Tibial nerve (tissue), 4 donors: ENCODE data around the gene BDKRB2. TPM values are rescaled to one million over a fixed set of nuclear protein-coding genes. Genes with fewer than 3 reads are reported as not detected.

Experiments used
- DNase-seq, 2 donors: peaks; one replicate each; pipeline ENCODE4 v3.0.0-alpha.2; 2019; ENCODE audit warnings: low spot score in 2 of 2
- H3K27ac ChIP-seq, 4 donors: fragments of 200-600 bp; sonication (generic) in 3 of 4; one replicate each; pipeline ENCODE4 v1.5.1; 2017 to 2019; ENCODE audit warnings: mild to moderate bottlenecking in 1 of 4
- H3K27me3 ChIP-seq, 2 donors: fragments of 200-600 bp; sonication (generic) in 1 of 2; one replicate each; pipeline versions ENCODE4 v1.5.1 to v1.6.0; 2017 to 2019
- H3K36me3 ChIP-seq, 3 donors: fragments of 200-600 bp; sonication (generic); one replicate each; pipeline ENCODE4 v1.5.1; 2018 to 2019
- H3K4me1 ChIP-seq, 4 donors: fragments of 200-600 bp; sonication (generic) in 3 of 4; one replicate each; pipeline ENCODE4 v1.5.1; 2017 to 2019
- H3K4me3 ChIP-seq, 4 donors: fragments of 200-600 bp; sonication (generic) in 3 of 4; one replicate each; pipeline ENCODE4 v1.5.1; 2017 to 2019; ENCODE audit warnings: mild to moderate bottlenecking in 1 of 4, moderate library complexity in 1 of 4
- H3K9me3 ChIP-seq, 4 donors: fragments of 200-600 bp; sonication (generic) in 3 of 4; one replicate each; pipeline ENCODE4 v1.5.1; 2017 to 2019
- EP300 ChIP-seq, 2 donors: sonication (generic); formaldehyde crosslinking; IDR thresholded peaks; one replicate each; pipeline ENCODE4 v1.6.1; 2017; ENCODE audit warnings: antibody characterized with exemption in 2 of 2, mild to moderate bottlenecking in 1 of 2
- POLR2A ChIP-seq, 2 donors: fragments of 450-650 bp; IDR thresholded peaks; one replicate each; pipeline ENCODE4 v1.6.1; 2017; ENCODE audit warnings: antibody characterized with exemption in 2 of 2, mild to moderate bottlenecking in 2 of 2, moderate library complexity in 2 of 2
- WGBS, 2 donors: methylation state at CpG; one replicate each; pipeline ENCODE4 v1.1.5; 2018; 5-methylcytosine and 5-hydroxymethylcytosine counted together
- total RNA-seq, 4 donors: library from RNA; depleted of rRNA; stranded (reverse); fragments of >200 nt; gene quantifications; one replicate each; pipeline ENCODE4 v1.1.0, GENCODE V29; 2016
- TF ChIP-seq, protein P1 (sequence below), 5 experiments: fragments of 200-600 bp in 3 of 5; fragments of 450-650 bp in 2 of 5; sonication (generic) in 3 of 5; IDR thresholded peaks; one replicate each; pipeline ENCODE4 v1.5.1; 2016 to 2019; ENCODE audit warnings: antibody characterized with exemption in 5 of 5, mild to moderate bottlenecking in 3 of 5, moderate library complexity in 2 of 5

BDKRB2 gene
- total RNA-seq, 4 donors from 2014 or later, result 10.5 to 26.8 (median 18.4) TPM

DNA sequence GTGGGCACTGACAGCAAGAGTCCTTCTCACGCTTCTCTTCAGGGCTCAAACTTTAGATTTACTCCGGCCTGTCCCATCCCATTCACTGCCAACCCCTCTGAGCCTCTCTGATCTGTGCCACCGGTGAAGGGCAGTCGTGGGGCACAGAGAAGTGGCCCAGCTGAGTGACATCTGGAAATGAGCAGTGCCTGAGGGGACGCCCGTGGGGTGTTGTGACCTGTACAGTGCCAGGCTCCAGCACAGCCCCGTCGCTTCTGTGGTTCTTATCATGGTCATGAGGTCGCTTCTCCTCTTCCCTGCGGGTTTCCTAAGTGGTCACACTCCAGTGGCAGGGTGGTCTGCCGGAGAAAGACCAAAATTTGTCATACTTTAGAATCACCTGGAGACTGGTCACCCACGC, 4.1 kb downstream of the BDKRB2 start:
- DNase-seq, result no peak
- Histone ChIP-seq H3K36me3 (peaks cover 0 to 16% (median 0%) of the 10 kb centered on the region in 3 donors), H3K27ac (no peak overlapping the region), H3K27me3 (peaks cover 0 to 9% of the 10 kb centered on the region in 2 donors), H3K4me1 (peaks cover 0 to 33% (median 4%) of the 10 kb centered on the region in 4 donors), H3K4me3 (no peak overlapping the region), H3K9me3 (peaks cover 0 to 24% (median 0%) of the 10 kb centered on the region in 4 donors)
- 86% methylated on average over 12 of the region's 12 CpGs for WGBS, 2 donors
- TF ChIP-seq POLR2A (IDR thresholded peaks at IDR 0.05), result no peak
- TF ChIP-seq, protein P1, sequence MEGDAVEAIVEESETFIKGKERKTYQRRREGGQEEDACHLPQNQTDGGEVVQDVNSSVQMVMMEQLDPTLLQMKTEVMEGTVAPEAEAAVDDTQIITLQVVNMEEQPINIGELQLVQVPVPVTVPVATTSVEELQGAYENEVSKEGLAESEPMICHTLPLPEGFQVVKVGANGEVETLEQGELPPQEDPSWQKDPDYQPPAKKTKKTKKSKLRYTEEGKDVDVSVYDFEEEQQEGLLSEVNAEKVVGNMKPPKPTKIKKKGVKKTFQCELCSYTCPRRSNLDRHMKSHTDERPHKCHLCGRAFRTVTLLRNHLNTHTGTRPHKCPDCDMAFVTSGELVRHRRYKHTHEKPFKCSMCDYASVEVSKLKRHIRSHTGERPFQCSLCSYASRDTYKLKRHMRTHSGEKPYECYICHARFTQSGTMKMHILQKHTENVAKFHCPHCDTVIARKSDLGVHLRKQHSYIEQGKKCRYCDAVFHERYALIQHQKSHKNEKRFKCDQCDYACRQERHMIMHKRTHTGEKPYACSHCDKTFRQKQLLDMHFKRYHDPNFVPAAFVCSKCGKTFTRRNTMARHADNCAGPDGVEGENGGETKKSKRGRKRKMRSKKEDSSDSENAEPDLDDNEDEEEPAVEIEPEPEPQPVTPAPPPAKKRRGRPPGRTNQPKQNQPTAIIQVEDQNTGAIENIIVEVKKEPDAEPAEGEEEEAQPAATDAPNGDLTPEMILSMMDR (IDR thresholded peaks at IDR 0.05), result no peak
- no peak for TF ChIP-seq EP300 (IDR thresholded peaks at IDR 0.05)

DNA sequence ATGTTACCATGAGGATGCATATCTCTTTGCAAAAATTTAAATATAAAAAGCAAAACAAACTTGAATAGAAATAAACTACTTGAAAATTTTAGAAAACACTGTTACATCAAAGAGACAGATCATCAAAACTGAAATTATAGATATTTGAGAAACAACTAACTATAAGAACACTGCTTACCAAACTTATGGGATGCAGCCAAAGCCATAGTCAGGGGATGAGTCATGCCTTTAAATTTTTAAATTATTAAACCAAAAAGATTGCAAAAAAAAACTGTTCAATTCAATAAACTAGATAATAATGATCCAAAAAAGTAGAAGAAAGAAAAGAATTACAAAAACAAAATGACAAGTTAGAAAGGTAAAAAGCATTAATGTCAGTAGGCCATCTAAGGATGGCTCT, 7.5 kb downstream of the BDKRB2 start:
- H3K27ac ChIP-seq, result no peak overlapping the region
- no peaks in the 10 kb centered on the region for H3K27me3 ChIP-seq
- H3K36me3 ChIP-seq, result peaks cover 0 to 16% (median 0%) of the 10 kb centered on the region in 3 donors
- no peak for DNase-seq
- peaks cover 0 to 35% (median 0%) of the 10 kb centered on the region in 4 donors for H3K4me1 ChIP-seq
- H3K4me3 ChIP-seq, result no peak overlapping the region
- TF ChIP-seq EP300 (IDR thresholded peaks at IDR 0.05), result no peak
- H3K9me3 ChIP-seq, result peaks cover 0 to 24% (median 0%) of the 10 kb centered on the region in 4 donors

DNA sequence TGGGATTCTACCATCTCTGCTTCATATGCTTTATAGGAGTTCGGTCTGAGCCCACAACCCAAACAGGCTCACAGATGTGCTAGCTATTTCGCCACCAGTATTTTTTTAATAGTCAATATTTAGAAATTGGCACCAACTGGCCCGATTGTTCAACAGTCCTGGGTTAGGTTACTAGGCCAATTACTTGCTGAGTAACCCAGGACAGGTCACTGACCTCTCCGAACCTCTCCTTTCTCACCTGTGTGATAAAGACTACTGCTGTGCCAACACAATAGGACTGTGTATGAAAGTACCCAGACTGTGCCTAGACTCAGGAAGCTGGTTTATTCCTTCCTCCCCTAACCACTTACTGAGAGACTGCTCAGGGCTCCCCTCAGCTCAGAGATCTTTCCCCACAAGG, 8.3 kb downstream of the BDKRB2 start:
- H3K36me3 ChIP-seq, result peaks cover 0 to 16% (median 0%) of the 10 kb centered on the region in 3 donors
- 95% methylated on average over 4 of the region's 4 CpGs for WGBS, 2 donors

DNA sequence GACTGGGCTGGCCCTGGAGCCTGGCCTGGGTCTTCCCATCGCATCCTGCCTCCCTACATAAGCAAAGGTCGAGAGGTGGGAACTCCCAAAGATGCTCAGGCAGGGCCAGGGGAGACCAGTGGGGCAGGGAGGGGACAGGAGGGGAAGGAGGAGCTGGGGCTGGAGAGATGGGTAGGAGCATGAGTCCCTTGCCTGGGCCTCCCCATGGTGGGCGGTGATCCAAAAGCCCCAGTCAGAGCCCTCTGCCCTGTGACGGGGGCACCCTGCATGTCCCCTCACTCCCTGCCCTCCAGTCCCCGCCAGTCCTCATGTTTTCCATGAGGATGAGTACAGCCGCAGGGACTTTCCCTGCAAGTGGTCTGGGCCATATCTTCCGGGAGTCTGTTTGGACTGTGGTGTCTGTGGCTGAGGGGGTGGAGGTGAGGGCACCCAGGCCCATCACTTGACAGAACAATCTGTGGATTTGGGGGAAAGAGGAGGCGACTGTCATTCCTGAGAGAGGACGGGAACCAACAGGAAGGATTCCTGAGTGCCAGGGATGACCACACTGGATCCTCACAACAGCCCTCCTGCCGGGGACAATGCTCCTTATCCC, 9.3 kb downstream of the BDKRB2 start:
- 78 to 83% methylated on average over 10 of the region's 10 CpGs for WGBS, 2 donors
- TF ChIP-seq, protein P1 (IDR thresholded peaks at IDR 0.05), result no peak
- TF ChIP-seq EP300 (IDR thresholded peaks at IDR 0.05) (no peak), POLR2A (IDR thresholded peaks at IDR 0.05) (no peak)
- H3K9me3 ChIP-seq, result peaks cover 0 to 24% (median 0%) of the 10 kb centered on the region in 4 donors
- no peak overlapping the region for H3K4me3 ChIP-seq
- no peaks in the 10 kb centered on the region for H3K27me3 ChIP-seq
- no peak for DNase-seq
- H3K27ac ChIP-seq, result peak overlapping the region in 1 of 4 donors; percentile 1
- H3K36me3 ChIP-seq, result peaks cover 0 to 16% (median 0%) of the 10 kb centered on the region in 3 donors
- peaks cover 0 to 37% (median 0%) of the 10 kb centered on the region in 4 donors for H3K4me1 ChIP-seq

More for the DNA sequence above, 8.3 kb downstream of the BDKRB2 start:
- TF ChIP-seq, protein P1 (IDR thresholded peaks at IDR 0.05), result no peak
- no peak for TF ChIP-seq POLR2A (IDR thresholded peaks at IDR 0.05)
- TF ChIP-seq EP300 (IDR thresholded peaks at IDR 0.05), result no peak
- Histone ChIP-seq H3K9me3 (peaks cover 0 to 24% (median 0%) of the 10 kb centered on the region in 4 donors), H3K4me1 (peaks cover 0 to 37% (median 0%) of the 10 kb centered on the region in 4 donors), H3K27me3 (no peaks in the 10 kb centered on the region), H3K4me3 (no peak overlapping the region), H3K27ac (peak overlapping the region in 1 of 4 donors; percentile 15)
- DNase-seq, result no peak

DNA sequence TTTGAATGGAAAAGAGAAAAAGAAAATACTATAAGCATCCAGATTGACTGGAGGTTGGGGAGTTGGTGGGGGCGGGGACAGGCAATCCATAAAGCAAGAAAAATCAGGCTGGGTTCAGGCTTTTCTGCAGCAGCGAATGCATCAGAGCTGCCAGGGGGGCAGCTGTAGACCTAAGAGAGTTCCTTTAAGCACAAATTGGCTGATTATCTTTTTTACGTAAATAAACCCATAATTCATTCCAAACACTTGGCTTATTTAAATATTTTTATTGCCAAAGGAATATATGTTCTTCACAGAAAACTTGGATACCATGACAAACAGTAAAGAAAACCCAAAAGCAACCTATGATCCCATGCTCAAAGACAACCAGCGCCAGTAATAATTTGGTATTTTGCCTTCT, 10.2 kb downstream of the BDKRB2 start:
- H3K27me3 ChIP-seq, result no peaks in the 10 kb centered on the region
- TF ChIP-seq EP300 (IDR thresholded peaks at IDR 0.05), result no peak
- no peak for TF ChIP-seq POLR2A (IDR thresholded peaks at IDR 0.05)
- TF ChIP-seq, protein P1 (IDR thresholded peaks at IDR 0.05), result no peak
- H3K27ac ChIP-seq, result no peak overlapping the region
- peaks cover 0 to 24% (median 0%) of the 10 kb centered on the region in 4 donors for H3K9me3 ChIP-seq
- H3K4me1 ChIP-seq, result peaks cover 0 to 37% (median 0%) of the 10 kb centered on the region in 4 donors
- WGBS, 2 donors, result 78 to 80% methylated on average over 4 of the region's 4 CpGs
- H3K36me3 ChIP-seq, result peaks cover 0 to 16% (median 0%) of the 10 kb centered on the region in 3 donors
- no peak for DNase-seq
- no peak overlapping the region for H3K4me3 ChIP-seq
